ENCODE measurements around the gene PCGF3.
"Not testable (repeated sequence)": the region's sequence is repeated elsewhere in the genome, so short reads cannot be mapped to it uniquely, and the experiment has no call there.

DNA sequence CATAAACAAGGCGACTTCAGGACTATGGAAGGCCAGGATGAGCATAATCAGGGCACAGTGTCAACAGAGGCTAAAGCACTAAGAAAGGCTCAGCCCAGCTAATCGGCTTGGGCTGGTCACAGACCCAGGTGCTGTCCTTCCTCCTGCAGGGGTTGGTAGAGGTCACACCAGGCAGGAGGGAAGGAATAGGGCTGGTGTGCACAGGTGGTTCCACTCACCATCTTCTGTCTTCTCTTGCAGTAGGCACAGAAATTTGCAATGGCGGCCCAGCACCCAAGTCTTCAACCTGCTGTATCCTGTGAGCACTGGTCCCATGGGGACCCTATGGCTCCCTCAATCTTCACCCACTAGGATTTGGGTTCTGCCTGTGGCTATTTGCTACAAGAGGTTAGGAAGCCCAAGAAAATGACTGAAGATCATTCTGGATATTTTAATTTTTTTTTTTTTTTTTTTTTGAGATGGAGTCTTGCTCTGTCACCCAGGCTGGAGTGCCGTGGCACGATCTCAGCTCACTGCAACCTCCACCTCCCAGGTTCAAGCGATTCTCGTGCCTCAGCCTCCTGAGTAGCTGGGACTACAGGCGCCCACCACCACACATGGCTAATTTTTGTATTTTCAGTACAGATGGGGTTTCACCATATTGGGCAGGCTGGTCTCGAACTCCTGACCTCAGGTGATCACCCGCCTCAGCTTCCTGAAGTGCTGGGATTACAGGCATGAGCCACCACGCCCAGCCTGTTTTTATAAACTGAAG lies 35.6 kb upstream of the PCGF3 start:
- TF ChIP-seq POLR2A (IDR thresholded peaks at IDR 0.05) = not testable (repeated sequence)
- TF ChIP-seq, protein P1, sequence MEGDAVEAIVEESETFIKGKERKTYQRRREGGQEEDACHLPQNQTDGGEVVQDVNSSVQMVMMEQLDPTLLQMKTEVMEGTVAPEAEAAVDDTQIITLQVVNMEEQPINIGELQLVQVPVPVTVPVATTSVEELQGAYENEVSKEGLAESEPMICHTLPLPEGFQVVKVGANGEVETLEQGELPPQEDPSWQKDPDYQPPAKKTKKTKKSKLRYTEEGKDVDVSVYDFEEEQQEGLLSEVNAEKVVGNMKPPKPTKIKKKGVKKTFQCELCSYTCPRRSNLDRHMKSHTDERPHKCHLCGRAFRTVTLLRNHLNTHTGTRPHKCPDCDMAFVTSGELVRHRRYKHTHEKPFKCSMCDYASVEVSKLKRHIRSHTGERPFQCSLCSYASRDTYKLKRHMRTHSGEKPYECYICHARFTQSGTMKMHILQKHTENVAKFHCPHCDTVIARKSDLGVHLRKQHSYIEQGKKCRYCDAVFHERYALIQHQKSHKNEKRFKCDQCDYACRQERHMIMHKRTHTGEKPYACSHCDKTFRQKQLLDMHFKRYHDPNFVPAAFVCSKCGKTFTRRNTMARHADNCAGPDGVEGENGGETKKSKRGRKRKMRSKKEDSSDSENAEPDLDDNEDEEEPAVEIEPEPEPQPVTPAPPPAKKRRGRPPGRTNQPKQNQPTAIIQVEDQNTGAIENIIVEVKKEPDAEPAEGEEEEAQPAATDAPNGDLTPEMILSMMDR (IDR thresholded peaks at IDR 0.05 in 4 of 5, conservative IDR thresholded peaks at IDR 0.05 in 1 of 5) = not testable (repeated sequence)

Measured in gastrocnemius medialis (tissue), 4 donors.